Measurements from ENCODE around the gene UFC1. TPM values are rescaled to one million over a fixed set of nuclear protein-coding genes. Genes with fewer than 3 reads are reported as not detected.

Gene UFC1
- total and polyA plus RNA-seq, 2 donors (not counting 3 experiments of a cell fraction or from before 2014, with no cell fraction given) = 102 to 149 TPM

- H3K4me2 ChIP-seq (ENCODE audit: insufficient read depth, low read length) = peak overlapping the region; percentile 47
- CTCF ChIA-PET = interaction anchor here (1.0 to 3.2 kb wide), 7 partner anchors 9 to 184 kb away, joined by 3 to 35 read pairs (median 14); partner anchors contain the start of genes PPOX and TOMM40L
- intact Hi-C loops (cut with micrococcal nuclease) = no loop called here
- BruUV-seq (replicated peaks) = TSS peak; percentile 4
- H4K20me1 ChIP-seq (replicated peaks; ENCODE audit: control insufficient read depth, extremely low read depth, insufficient read depth, low read length) = no peaks in the 10 kb centered on the region
- dilution Hi-C loops (cut with MboI; ENCODE audit: extremely low pct_ligation_motif_present, low sequenced_read_pairs) = no loop called here
- H3K9me3 ChIP-seq (replicated peaks; ENCODE audit: control insufficient read depth, insufficient read depth, low read length) = no peaks in the 10 kb centered on the region
- DNase-seq (ENCODE audit: low read depth, low spot score) = peak; percentile 62
- no peaks in the 10 kb centered on the region for H3K9me1 ChIP-seq (replicated peaks; ENCODE audit: control insufficient read depth, extremely low read depth, insufficient read depth, low read length)
- H3K9ac ChIP-seq (replicated peaks; ENCODE audit: extremely low read depth, insufficient read depth, low read length) = peak overlapping the region; percentile 42
- H3K4me1 ChIP-seq (ENCODE audit: control insufficient read depth, extremely low read depth, insufficient read depth, low read length) = peaks cover 59% of the 10 kb centered on the region
- H3K79me2 ChIP-seq (ENCODE audit: control insufficient read depth, insufficient read depth, low read length) = peaks cover 44% of the 10 kb centered on the region
- H2AFZ ChIP-seq (ENCODE audit: low read depth, low read length) = peak overlapping the region; percentile 16
- H3K4me3 ChIP-seq (replicated peaks in 1 of 3; ENCODE audit: insufficient read depth in 1 of 3, low read depth in 1 of 3, low read length in 3 of 3) = peak overlapping the region; percentile 26 to 51 (median 44)
- FAIRE-seq = peak; percentile 33
- H3K27me3 ChIP-seq (ENCODE audit: control insufficient read depth in 2 of 2, insufficient read depth in 2 of 2, low read length in 2 of 2) = no peaks in the 10 kb centered on the region
- H3K36me3 ChIP-seq (ENCODE audit: control insufficient read depth in 2 of 2, extremely low read depth in 1 of 2, insufficient read depth in 2 of 2, low read length in 2 of 2) = peaks cover 0 to 2% of the 10 kb centered on the region in 2 experiments
- peak overlapping the region; percentile 98 for H3K27ac ChIP-seq (ENCODE audit: insufficient read depth, low read depth, low read length)
- POLR2A ChIA-PET = interaction anchor here (0.5 kb wide), 1 partner anchor 44 kb away, joined by 3 read pairs; no protein-coding TSS in a partner anchor
- no peak for TF ChIP-seq MYC (IDR thresholded peaks at IDR 0.05; ENCODE audit: low read depth, low read length)
- peak; percentile 78 for TF ChIP-seq POLR2A (IDR thresholded peaks at IDR 0.05; ENCODE audit: low read depth, low read length)
- no peak for TF ChIP-seq FOS (IDR thresholded peaks at IDR 0.05; ENCODE audit: borderline replicate concordance, insufficient read depth, low read length)
- no peak for TF ChIP-seq CTCF (IDR thresholded peaks at IDR 0.05; ENCODE audit: extremely low read depth in 1 of 2, insufficient read depth in 1 of 2, low read depth in 1 of 2, low read length in 2 of 2)
- peak; percentile 60 for TF ChIP-seq POLR2AphosphoS5 (IDR thresholded peaks at IDR 0.05; ENCODE audit: insufficient read depth, low read depth, low read length)
- no peak for TF ChIP-seq GATA2 (IDR thresholded peaks at IDR 0.05; ENCODE audit: insufficient read depth, insufficient read length, low read depth, low read length)
- TF ChIP-seq EZH2 (IDR thresholded peaks at IDR 0.05; ENCODE audit: borderline replicate concordance, low read depth, low read length, severe bottlenecking) = no peak
- TF ChIP-seq, protein P1, sequence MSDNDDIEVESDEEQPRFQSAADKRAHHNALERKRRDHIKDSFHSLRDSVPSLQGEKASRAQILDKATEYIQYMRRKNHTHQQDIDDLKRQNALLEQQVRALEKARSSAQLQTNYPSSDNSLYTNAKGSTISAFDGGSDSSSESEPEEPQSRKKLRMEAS (IDR thresholded peaks at IDR 0.05; ENCODE audit: insufficient read depth, insufficient read length) = no peak
- TF ChIP-seq JUN (IDR thresholded peaks at IDR 0.05; ENCODE audit: borderline replicate concordance, insufficient read depth, insufficient read length, low read depth) = no peak
Measured at GRCh38 chr1:161198194-161198896, 44.6 kb downstream of the UFC1 start.

All from endothelial cell of umbilical vein (primary cell).